22Rv1 (cell line): ENCODE data around the gene FBXW8.

ENCODE experiments used
- CTCF ChIP-seq: fragments of 450-650 bp; IDR thresholded peaks from 2 replicates; pipeline ENCODE4 v1.5.1; 2017; ENCODE audit warnings: mild to moderate bottlenecking
- ZFX ChIP-seq: fragments of 450-650 bp; IDR thresholded peaks from 2 replicates; pipeline ENCODE4 v1.6.1; 2017; ENCODE audit warnings: antibody characterized with exemption, borderline replicate concordance

GRCh38 chr12:117011988-117012805, 101.4 kb downstream of the FBXW8 start:
- TF ChIP-seq CTCF, result no peak
- no peak for TF ChIP-seq ZFX
